CD14-positive monocyte (primary cell): Measurements from ENCODE around the gene SPANXD. TPM values are rescaled to one million over a fixed set of nuclear protein-coding genes. Genes with fewer than 3 reads are reported as not detected.

ENCODE experiments used
- DNase-seq, 3 donors: peaks; one replicate each; pipeline ENCODE4 v3.0.0-alpha.2; 2011 to 2022
- H2AFZ ChIP-seq: 2 replicates; pipeline ENCODE4 v1.6.0; 2012; ENCODE audit warnings: mild to moderate bottlenecking, low read depth, low read length, inconsistent platforms; ENCODE audit not compliant: insufficient read depth, poor library complexity, severe bottlenecking
- H3K27ac ChIP-seq, 2 donors: 1 replicate in 1 of 2; 2 replicates in 1 of 2; pipeline ENCODE4 v1.5.1; 2012 to 2013; ENCODE audit warnings: low read length in 2 of 2, control low read depth in 1 of 2, inconsistent platforms in 1 of 2, low read depth in 1 of 2, mild to moderate bottlenecking in 1 of 2
- H3K27me3 ChIP-seq, 2 donors: one replicate each; pipeline versions ENCODE4 v1.6.0 to v1.6.1; 2011 to 2013; ENCODE audit warnings: low read length in 2 of 2; ENCODE audit not compliant: control insufficient read depth in 2 of 2, insufficient read depth in 2 of 2
- H3K36me3 ChIP-seq, 2 donors: replicated peaks in 1 of 2; 1 replicate in 1 of 2; 2 replicates in 1 of 2; pipeline versions ENCODE4 v1.5.1 to v1.6.1; 2012 to 2013; ENCODE audit warnings: low read length in 2 of 2, control low read depth in 1 of 2, inconsistent platforms in 1 of 2, mild to moderate bottlenecking in 1 of 2; ENCODE audit not compliant: insufficient read depth in 2 of 2, control insufficient read depth in 1 of 2
- H3K4me1 ChIP-seq, 2 donors: 1 replicate in 1 of 2; 2 replicates in 1 of 2; pipeline versions ENCODE4 v1.5.1 to v1.6.1; 2012 to 2013; ENCODE audit warnings: low read length in 2 of 2, control low read depth in 1 of 2, inconsistent platforms in 1 of 2, mild to moderate bottlenecking in 1 of 2, moderate library complexity in 1 of 2; ENCODE audit not compliant: insufficient read depth in 2 of 2, control insufficient read depth in 1 of 2
- H3K4me2 ChIP-seq: replicated peaks from 2 replicates; pipeline ENCODE3; 2012; ENCODE audit warnings: low read length, moderate library complexity, mild to moderate bottlenecking; ENCODE audit not compliant: poor library complexity, severe bottlenecking; ENCODE audit errors: extremely low read depth
- H3K4me3 ChIP-seq, 3 experiments: fragments of 200-600 bp in 1 of 3; sonication (generic) in 1 of 3; replicated peaks in 1 of 3; 1 replicate in 2 of 3; 2 replicates in 1 of 3; pipeline ENCODE4 v1.5.1; 2011 to 2013; ENCODE audit warnings: low read length in 3 of 3, mild to moderate bottlenecking in 3 of 3, control low read depth in 2 of 3, low read depth in 2 of 3, inconsistent platforms in 1 of 3, moderate library complexity in 1 of 3
- H3K79me2 ChIP-seq: 2 replicates; pipeline ENCODE4 v1.6.0; 2012; ENCODE audit warnings: mild to moderate bottlenecking, control low read depth, inconsistent platforms, low read length, moderate library complexity; ENCODE audit not compliant: insufficient read depth
- H3K9ac ChIP-seq: 2 replicates; pipeline ENCODE4 v1.6.0; 2017; ENCODE audit warnings: low read length, mild to moderate bottlenecking; ENCODE audit not compliant: insufficient read depth, poor library complexity, severe bottlenecking
- H3K9me3 ChIP-seq, 2 donors: replicated peaks in 1 of 2; 1 replicate in 1 of 2; 2 replicates in 1 of 2; pipeline versions ENCODE4 v1.5.1 to v1.6.1; 2012 to 2013; ENCODE audit warnings: low read length in 2 of 2, control low read depth in 1 of 2; ENCODE audit not compliant: control insufficient read depth in 1 of 2, insufficient read depth in 1 of 2
- H4K20me1 ChIP-seq: 2 replicates; pipeline ENCODE4 v1.6.0; 2012; ENCODE audit warnings: mild to moderate bottlenecking, low read length, control low read depth, moderate library complexity; ENCODE audit not compliant: insufficient read depth
- H3K27ac Mint-ChIP-seq, 7 donors: one replicate each; pipeline ENCODE4 v1.8.0; 2020; ENCODE audit warnings: mild to moderate bottlenecking in 7 of 7, mixed read lengths in 7 of 7, moderate library complexity in 6 of 7, inconsistent platforms in 2 of 7
- H3K27me3 Mint-ChIP-seq, 3 donors: one replicate each; pipeline ENCODE4 v1.8.0; 2021 to 2022; ENCODE audit warnings: low read depth in 3 of 3, mild to moderate bottlenecking in 3 of 3, mixed read lengths in 3 of 3, moderate library complexity in 3 of 3, inconsistent platforms in 1 of 3
- H3K36me3 Mint-ChIP-seq, 2 donors: one replicate each; pipeline ENCODE4 v1.8.0; 2020; ENCODE audit warnings: mixed read lengths in 2 of 2, inconsistent platforms in 1 of 2, mild to moderate bottlenecking in 1 of 2
- H3K4me1 Mint-ChIP-seq: one replicate; pipeline ENCODE4 v1.8.0; 2020; ENCODE audit warnings: mild to moderate bottlenecking, mixed read lengths
- H3K4me3 Mint-ChIP-seq, 2 donors: one replicate each; pipeline ENCODE4 v1.8.0; 2020; ENCODE audit warnings: mild to moderate bottlenecking in 2 of 2, mixed read lengths in 2 of 2, moderate library complexity in 1 of 2
- H3K9me3 Mint-ChIP-seq, 7 donors: one replicate each; pipeline ENCODE4 v1.8.0; 2020 to 2022; ENCODE audit warnings: mixed read lengths in 7 of 7, mild to moderate bottlenecking in 6 of 7, moderate library complexity in 6 of 7, inconsistent platforms in 2 of 7
- CTCF ChIP-seq: fragments of 200-600 bp; IDR thresholded peaks from one replicate; pipeline ENCODE4 v1.8.0; 2022; ENCODE audit warnings: antibody characterized with exemption, mild to moderate bottlenecking
- WGBS: methylation state at CpG from one replicate; pipeline ENCODE4 v1.1.5; 2013; ENCODE audit warnings: missing lambda C conversion rate; ENCODE audit not compliant: insufficient coverage; 5-methylcytosine and 5-hydroxymethylcytosine counted together
- intact Hi-C, 2 donors: fragments of 100-400 bp; cut with micrococcal nuclease; formaldehyde crosslinking; loops; one replicate each; pipeline versions ENCODE4 v1.15.0 to v1.15.1; 2023
- polyA plus RNA-seq, 3 donors: library from polyadenylated mRNA; depleted of rRNA in 1 of 3; unstranded in 2 of 3; stranded (reverse) in 1 of 3; fragments of 300-500 nt in 2 of 3; fragments of >200 nt in 1 of 3; fragmentation: Illumina TruSeq in 2 of 3; gene quantifications; 1 replicate in 2 of 3; 2 replicates in 1 of 3; pipeline ENCODE4 v1.2.3, GENCODE V29; 2012 to 2021

The SPANXD gene
- polyA plus RNA-seq, 3 donors, result not detected

GRCh38 chrX:141736656-141737055 lies 38.1 kb upstream of the SPANXD start:
- no peaks in the 10 kb centered on the region for H3K27me3 Mint-ChIP-seq
- peaks cover 0 to 4% (median 0%) of the 10 kb centered on the region in 7 donors for H3K9me3 Mint-ChIP-seq
- Histone ChIP-seq H3K9me3 (no peaks in the 10 kb centered on the region), H3K4me2 (no peak overlapping the region), H3K36me3 (no peaks in the 10 kb centered on the region), H3K79me2 (no peaks in the 10 kb centered on the region), H3K27ac (no peak overlapping the region), H4K20me1 (no peaks in the 10 kb centered on the region), H3K9ac (no peak overlapping the region), H3K4me3 (no peak overlapping the region), H3K4me1 (no peaks in the 10 kb centered on the region), H3K27me3 (no peaks in the 10 kb centered on the region), H2AFZ (no peak overlapping the region)
- H3K4me3 Mint-ChIP-seq, result no peak overlapping the region
- no peaks in the 10 kb centered on the region for H3K4me1 Mint-ChIP-seq
- intact Hi-C loops, result no loop called here
- H3K27ac Mint-ChIP-seq, result no peak overlapping the region
- no CpG with 5 or more reads among the region's 3 CpGs for WGBS
- H3K36me3 Mint-ChIP-seq, result no peaks in the 10 kb centered on the region
- DNase-seq, result no peak
- TF ChIP-seq CTCF, result no peak

GRCh38 chrX:141733371-141733770 lies 34.8 kb upstream of the SPANXD start:
- no peak overlapping the region for H3K9ac ChIP-seq
- H3K4me1 Mint-ChIP-seq, result no peaks in the 10 kb centered on the region
- H3K4me3 Mint-ChIP-seq, result no peak overlapping the region
- no peaks in the 10 kb centered on the region for H3K36me3 ChIP-seq
- H3K4me1 ChIP-seq, result no peaks in the 10 kb centered on the region
- no peaks in the 10 kb centered on the region for H4K20me1 ChIP-seq
- H3K4me2 ChIP-seq, result no peak overlapping the region
- DNase-seq, result no peak
- H3K9me3 ChIP-seq, result no peaks in the 10 kb centered on the region
- intact Hi-C loops, result no loop called here
- TF ChIP-seq CTCF, result no peak
- no peaks in the 10 kb centered on the region for H3K27me3 ChIP-seq
- no peak overlapping the region for H2AFZ ChIP-seq
- no peaks in the 10 kb centered on the region for H3K27me3 Mint-ChIP-seq
- no peaks in the 10 kb centered on the region for H3K79me2 ChIP-seq
- H3K9me3 Mint-ChIP-seq, result peaks cover 0 to 4% (median 0%) of the 10 kb centered on the region in 7 donors
- H3K27ac ChIP-seq, result no peak overlapping the region
- H3K4me3 ChIP-seq, result no peak overlapping the region
- no CpG with 5 or more reads among the region's 2 CpGs for WGBS
- H3K27ac Mint-ChIP-seq, result no peak overlapping the region
- no peaks in the 10 kb centered on the region for H3K36me3 Mint-ChIP-seq
